ENCODE measurements around the gene DTNA.
"Not testable (repeated sequence)": the region's sequence is repeated elsewhere in the genome, so short reads cannot be mapped to it uniquely, and the experiment has no call there.

- TF ChIP-seq POLR2A (IDR thresholded peaks at IDR 0.05); POLR2AphosphoS5 (IDR thresholded peaks at IDR 0.05; ENCODE audit: insufficient read depth in 1 of 2, low read depth in 1 of 2); CTCF (IDR thresholded peaks at IDR 0.05): not testable (repeated sequence)
Observed at GRCh38 chr18:34916539-34916938, 206.4 kb downstream of the DTNA start.

Measured in vagina (tissue), 2 donors.